HG02798 (cell line): ENCODE measurements around the gene NARF.
A peak's percentile ranks its signal among the peaks of the same experiment; 100 is the strongest.

Source experiments
- ATAC-seq: cut with Tn5 transposase; IDR thresholded peaks from one replicate; pipeline ENCODE4 v1.9.1; 2021; ENCODE audit warnings: mild to moderate bottlenecking; ENCODE audit not compliant: unreplicated experiment, poor library complexity

NARF gene

GRCh38 chr17:82468692-82469091, 10.2 kb downstream of the NARF start:
- no peak for ATAC-seq

- no peak for ATAC-seq
Measured at GRCh38 chr17:82470065-82470464, 11.5 kb downstream of the NARF start.

GRCh38 chr17:82474223-82475010, 15.9 kb downstream of the NARF start:
- ATAC-seq: no peak

GRCh38 chr17:82475458-82475857, 16.9 kb downstream of the NARF start:
- ATAC-seq: no peak

- no peak for ATAC-seq
Measured at GRCh38 chr17:82477934-82478333, 19.4 kb downstream of the NARF start.

- no peak for ATAC-seq
Measured at GRCh38 chr17:82479602-82480001, 21.1 kb downstream of the NARF start.

GRCh38 chr17:82480318-82480717, 21.8 kb downstream of the NARF start:
- ATAC-seq: no peak

- ATAC-seq: no peak
Measured at GRCh38 chr17:82483204-82483660, 24.7 kb downstream of the NARF start.

- no peak for ATAC-seq
Measured at GRCh38 chr17:82483836-82484235, 25.3 kb downstream of the NARF start.

GRCh38 chr17:82486231-82487094, 27.9 kb downstream of the NARF start:
- no peak for ATAC-seq

GRCh38 chr17:82487910-82488309, 29.4 kb downstream of the NARF start:
- no peak for ATAC-seq

GRCh38 chr17:82489117-82489516, 30.6 kb downstream of the NARF start:
- ATAC-seq: no peak

- ATAC-seq: no peak
Measured at GRCh38 chr17:82489851-82490511, 31.4 kb downstream of the NARF start.

- no peak for ATAC-seq
Measured at GRCh38 chr17:82490512-82491195, 32.1 kb downstream of the NARF start.

GRCh38 chr17:82491196-82491530, 32.6 kb downstream of the NARF start:
- no peak for ATAC-seq

GRCh38 chr17:82491533-82491932, 33.0 kb downstream of the NARF start:
- ATAC-seq: no peak

- no peak for ATAC-seq
Measured at GRCh38 chr17:82492643-82493225, 34.2 kb downstream of the NARF start.

GRCh38 chr17:82493226-82493781, 34.8 kb downstream of the NARF start:
- no peak for ATAC-seq

GRCh38 chr17:82494236-82495055, 35.9 kb downstream of the NARF start:
- ATAC-seq: peak; percentile 55
